ENCODE measurements around the gene HLCS.

The HLCS gene

GRCh38 chr21:36766511-36766910, 200.0 kb downstream of the HLCS start:
- DNase-seq, result no peak

- DNase-seq, result no peak
Measured at GRCh38 chr21:36765229-36765628, 201.2 kb downstream of the HLCS start.

GRCh38 chr21:36763305-36763704, 203.2 kb downstream of the HLCS start:
- no peak for DNase-seq

GRCh38 chr21:36762642-36763041, 203.8 kb downstream of the HLCS start:
- DNase-seq, result no peak

- no peak for DNase-seq
Measured at GRCh38 chr21:36761685-36762084, 204.8 kb downstream of the HLCS start.

- no peak for DNase-seq
Measured at GRCh38 chr21:36759348-36760083, 207.0 kb downstream of the HLCS start.

GRCh38 chr21:36757196-36757595, 209.3 kb downstream of the HLCS start:
- DNase-seq, result no peak

GRCh38 chr21:36756527-36756926, 209.9 kb downstream of the HLCS start:
- no peak for DNase-seq

GRCh38 chr21:36754241-36754898, 212.1 kb downstream of the HLCS start:
- no peak for DNase-seq

GRCh38 chr21:36753556-36753955, 212.9 kb downstream of the HLCS start:
- DNase-seq, result no peak

GRCh38 chr21:36751383-36751782, 215.1 kb downstream of the HLCS start:
- no peak for DNase-seq

GRCh38 chr21:36750576-36750959, 215.9 kb downstream of the HLCS start:
- no peak for DNase-seq

GRCh38 chr21:36749935-36750575, 216.4 kb downstream of the HLCS start:
- no peak for DNase-seq

- no peak for DNase-seq
Measured at GRCh38 chr21:36747815-36748383, 218.6 kb downstream of the HLCS start.

- no peak for DNase-seq
Measured at GRCh38 chr21:36747041-36747814, 219.2 kb downstream of the HLCS start.

- DNase-seq, result no peak
Measured at GRCh38 chr21:36745459-36745858, 221.0 kb downstream of the HLCS start.

- DNase-seq, result no peak
Measured at GRCh38 chr21:36744560-36745231, 221.8 kb downstream of the HLCS start.

GRCh38 chr21:36744190-36744559, 222.3 kb downstream of the HLCS start:
- DNase-seq, result no peak

GRCh38 chr21:36743446-36743845, 223.0 kb downstream of the HLCS start:
- DNase-seq, result no peak

- DNase-seq, result no peak
Measured at GRCh38 chr21:36743008-36743407, 223.5 kb downstream of the HLCS start.

GRCh38 chr21:36741506-36741905, 225.0 kb downstream of the HLCS start:
- DNase-seq, result no peak

GRCh38 chr21:36738489-36739126, 227.9 kb downstream of the HLCS start:
- no peak for DNase-seq

Measured in activated T-cell treated with anti-CD3 and anti-CD28 coated beads for 4 hours (primary cell).